IMR-90 (cell line): Measurements from ENCODE around the gene ABO. TPM values are rescaled to one million over a fixed set of nuclear protein-coding genes. Genes with fewer than 3 reads are reported as not detected.

Experiments
- ATAC-seq: fragments of 200-7000 bp; cut with Tn5 transposase; 2 replicates; pipeline ENCODE4 v1.9.1; 2020; ENCODE audit warnings: low read depth, mild to moderate bottlenecking, moderate library complexity
- BruUV-seq: library from RNA; stranded (reverse); fragments of 400-500 nt; replicated peaks from 2 replicates; lab custom pipeline; 2021; lab: Mats Ljungman, UMichigan
- CTCF ChIA-PET: fragments of 300-600 bp; formaldehyde crosslinking; extraction: SDS; loops from one replicate; lab custom pipeline; 2021; ENCODE audit warnings: antibody characterized with exemption; lab: Yijun Ruan, JAX
- POLR2A ChIA-PET: fragments of 300-600 bp; sonication (Branson Sonifier 250); formaldehyde crosslinking; loops from one replicate; lab custom pipeline; 2022; ENCODE audit warnings: antibody characterized with exemption; ENCODE audit not compliant: unreplicated experiment; lab: Charles Lee
- DNase-seq: peaks from one replicate; pipeline ENCODE4 v3.0.0; 2013
- H2AFZ ChIP-seq: replicated peaks from 2 replicates; pipeline ENCODE3; 2013; ENCODE audit warnings: low read length, mild to moderate bottlenecking; ENCODE audit not compliant: poor library complexity
- H2AK5ac ChIP-seq: 2 replicates; pipeline ENCODE4 v1.6.1; 2013; ENCODE audit warnings: low read depth, low read length, inconsistent platforms
- H2AK9ac ChIP-seq: replicated peaks from 2 replicates; pipeline ENCODE3; 2013; ENCODE audit warnings: mild to moderate bottlenecking, low read depth, low read length, moderate library complexity; ENCODE audit not compliant: poor library complexity
- H2BK120ac ChIP-seq: 2 replicates; pipeline ENCODE4 v1.6.1; 2013; ENCODE audit warnings: low read depth, low read length, inconsistent platforms
- H2BK15ac ChIP-seq: 3 replicates; pipeline ENCODE4 v1.6.1; 2013; ENCODE audit warnings: low read depth, low read length, inconsistent platforms
- H2BK20ac ChIP-seq: 2 replicates; pipeline ENCODE4 v1.6.1; 2013; ENCODE audit warnings: low read depth, mild to moderate bottlenecking, inconsistent platforms, low read length, moderate library complexity
- H2BK5ac ChIP-seq: 2 replicates; pipeline ENCODE4 v1.6.1; 2013; ENCODE audit warnings: mild to moderate bottlenecking, low read depth, low read length, inconsistent platforms; ENCODE audit not compliant: poor library complexity, severe bottlenecking
- H3K14ac ChIP-seq: replicated peaks from 2 replicates; pipeline ENCODE4 v1.6.1; 2013; ENCODE audit warnings: low read depth, low read length, inconsistent platforms
- H3K18ac ChIP-seq: 2 replicates; pipeline ENCODE4 v1.6.1; 2013; ENCODE audit warnings: low read depth, low read length, control low read depth
- H3K23ac ChIP-seq: 2 replicates; pipeline ENCODE4 v1.6.1; 2013; ENCODE audit warnings: low read depth, low read length, inconsistent platforms
- H3K27ac ChIP-seq: 2 replicates; pipeline ENCODE4 v1.5.1; 2013; ENCODE audit warnings: mild to moderate bottlenecking, control low read depth, low read length; ENCODE audit not compliant: insufficient read depth
- H3K27me3 ChIP-seq: 2 replicates; pipeline ENCODE4 v1.6.1; 2013; ENCODE audit warnings: low read length; ENCODE audit not compliant: control insufficient read depth, insufficient read depth
- H3K36me3 ChIP-seq: 2 replicates; pipeline ENCODE4 v1.6.1; 2013; ENCODE audit warnings: low read length, mixed read lengths; ENCODE audit not compliant: control insufficient read depth, insufficient read depth
- H3K4ac ChIP-seq: 2 replicates; pipeline ENCODE4 v1.6.1; 2013; ENCODE audit warnings: low read depth, low read length, inconsistent platforms
- H3K4me1 ChIP-seq: 2 replicates; pipeline ENCODE4 v1.6.1; 2013; ENCODE audit warnings: low read length, mixed read lengths; ENCODE audit not compliant: control insufficient read depth, insufficient read depth
- H3K4me2 ChIP-seq: 2 replicates; pipeline ENCODE4 v1.6.1; 2013; ENCODE audit warnings: low read depth, mild to moderate bottlenecking, control low read depth, low read length, moderate library complexity
- H3K4me3 ChIP-seq: 2 replicates; pipeline ENCODE4 v1.5.1; 2013; ENCODE audit warnings: low read depth, mild to moderate bottlenecking, control low read depth, low read length, moderate library complexity; ENCODE audit not compliant: insufficient read depth
- H3K56ac ChIP-seq: 2 replicates; pipeline ENCODE4 v1.6.1; 2013; ENCODE audit warnings: low read length, inconsistent platforms; ENCODE audit not compliant: insufficient read depth; ENCODE audit errors: extremely low read depth
- H3K79me1 ChIP-seq, 2 experiments: 2 replicates each; pipeline ENCODE4 v1.6.1; 2013; ENCODE audit warnings: low read length in 2 of 2, inconsistent platforms in 1 of 2, low read depth in 1 of 2
- H3K9ac ChIP-seq: 2 replicates; pipeline ENCODE4 v1.6.1; 2013; ENCODE audit warnings: low read depth, low read length, control low read depth
- H3K9me1 ChIP-seq: 2 replicates; pipeline ENCODE4 v1.6.1; 2013; ENCODE audit warnings: low read length, inconsistent platforms; ENCODE audit not compliant: insufficient read depth
- H3K9me3 ChIP-seq: 2 replicates; pipeline ENCODE4 v1.6.1; 2013; ENCODE audit warnings: low read length; ENCODE audit not compliant: control insufficient read depth, insufficient read depth
- H4K20me1 ChIP-seq: 2 replicates; pipeline ENCODE4 v1.6.1; 2013; ENCODE audit warnings: low read length, inconsistent platforms; ENCODE audit not compliant: insufficient read depth
- H4K5ac ChIP-seq: 2 replicates; pipeline ENCODE4 v1.6.1; 2013; ENCODE audit warnings: mild to moderate bottlenecking, low read depth, low read length, control low read depth
- H4K8ac ChIP-seq, 2 experiments: 2 replicates each; pipeline ENCODE4 v1.6.1; 2013; ENCODE audit warnings: low read depth in 2 of 2, low read length in 2 of 2, control low read depth in 1 of 2, inconsistent platforms in 1 of 2
- H4K91ac ChIP-seq: 2 replicates; pipeline ENCODE4 v1.6.1; 2013; ENCODE audit warnings: low read depth, low read length, inconsistent platforms; ENCODE audit not compliant: insufficient read depth
- BHLHE40 ChIP-seq: fragments of 150-350 bp; IDR thresholded peaks from 2 replicates; pipeline ENCODE4 v1.6.1; 2016; ENCODE audit warnings: mild to moderate bottlenecking, low read depth, low read length
- CEBPB ChIP-seq: IDR thresholded peaks from 2 replicates; pipeline ENCODE4 v1.6.1; 2012; ENCODE audit warnings: low read depth, low read length, improper control_type of control experiment
- CHD1 ChIP-seq: IDR thresholded peaks from 2 replicates; pipeline ENCODE4 v1.6.1; 2012; ENCODE audit warnings: low read depth, low read length, improper control_type of control experiment
- FOS ChIP-seq: fragments of 150-350 bp; IDR thresholded peaks from 2 replicates; pipeline ENCODE4 v1.6.1; 2016; ENCODE audit warnings: low read depth, low read length
- MAZ ChIP-seq: IDR thresholded peaks from 2 replicates; pipeline ENCODE4 v1.6.1; 2012; ENCODE audit warnings: low read depth, mild to moderate bottlenecking, low read length, improper control_type of control experiment, moderate library complexity, borderline replicate concordance
- MXI1 ChIP-seq: IDR thresholded peaks from 2 replicates; pipeline ENCODE4 v1.6.1; 2012; ENCODE audit warnings: low read depth, mild to moderate bottlenecking, low read length, moderate library complexity, borderline replicate concordance
- RAD21 ChIP-seq: IDR thresholded peaks from 2 replicates; pipeline ENCODE4 v1.6.1; 2012; ENCODE audit warnings: low read length, improper control_type of control experiment
- RCOR1 ChIP-seq: IDR thresholded peaks from 2 replicates; pipeline ENCODE4 v1.6.1; 2012; ENCODE audit warnings: mild to moderate bottlenecking, low read length, improper control_type of control experiment; ENCODE audit not compliant: insufficient replicate concordance
- WGBS, 2 experiments: methylation state at CpG; one replicate each; pipeline versions ENCODE4 v1.1.5 to v1.1.7; 2013; ENCODE audit warnings: missing lambda C conversion rate in 2 of 2; ENCODE audit not compliant: insufficient read length in 1 of 2; ENCODE audit errors: extremely low coverage in 2 of 2; 5-methylcytosine and 5-hydroxymethylcytosine counted together
- dilution Hi-C: fragments of 300-500 bp; cut with HindIII; formaldehyde crosslinking; loops from one replicate; pipeline ENCODE4 v1.14.3; 2018; ENCODE audit warnings: low sequenced_read_pairs; ENCODE audit not compliant: unreplicated experiment
- in situ Hi-C: fragments of 300-500 bp; cut with MboI; formaldehyde crosslinking; loops from 3 replicates; pipeline ENCODE4 v1.14.3; 2019; ENCODE audit warnings: low sequenced_read_pairs, inconsistent platforms, mixed read lengths
- intact Hi-C: fragments of 100-400 bp; cut with micrococcal nuclease; formaldehyde crosslinking; loops from 2 replicates; pipeline ENCODE4 v1.10.0; 2022
- polyA plus RNA-seq, 3 experiments: library from polyadenylated mRNA; depleted of rRNA; stranded (reverse); fragments of >200 nt; gene quantifications; 2 replicates each; pipeline ENCODE4 v1.2.3, GENCODE V29; 2012; ENCODE audit warnings: low replicate concordance in 1 of 3
- total RNA-seq: library from RNA; depleted of rRNA; stranded (reverse); fragments of >200 nt; gene quantifications from 2 replicates; pipeline ENCODE4 v1.2.3, GENCODE V29; 2012

Gene ABO
- total and polyA plus RNA-seq, 2 of the 4 experiments (the other 2 are of a cell fraction), result not detected

- BruUV-seq, result no TSS peak
Measured at GRCh38 chr9:133322701-133323100, 47.7 kb upstream of the ABO start.

More at GRCh38 chr9:133322701-133323100, 47.7 kb upstream of the ABO start:
- no peak overlapping the region for H2BK20ac ChIP-seq
- WGBS, 2 experiments, result 85% methylated on average over 5 of the region's 14 CpGs; no CpG with 5 or more reads in 1 of the 2 experiments
- CTCF ChIA-PET, result no interaction called here
- DNase-seq, result no peak
- in situ Hi-C loops, result no loop called here
- no peak overlapping the region for H3K4ac ChIP-seq
- no peak overlapping the region for H4K8ac ChIP-seq
- no peak overlapping the region for H3K27ac ChIP-seq
- no peak overlapping the region for H3K18ac ChIP-seq
- H2AK9ac ChIP-seq, result no peak overlapping the region
- no peak overlapping the region for H2AK5ac ChIP-seq
- H3K9ac ChIP-seq, result no peak overlapping the region
- no peaks in the 10 kb centered on the region for H3K36me3 ChIP-seq
- no peak overlapping the region for H3K4me3 ChIP-seq
- H3K4me2 ChIP-seq, result no peak overlapping the region
- H3K9me1 ChIP-seq, result no peaks in the 10 kb centered on the region
- no peak overlapping the region for H2BK15ac ChIP-seq
- no peak overlapping the region for H2BK5ac ChIP-seq
- no peak for TF ChIP-seq CEBPB
- no peak for TF ChIP-seq RCOR1
- TF ChIP-seq FOS, result no peak
- no peak for TF ChIP-seq BHLHE40
- no peak for TF ChIP-seq MXI1
- no peak for TF ChIP-seq RAD21
- TF ChIP-seq MAZ, result no peak
- no peak for TF ChIP-seq CHD1
- no peak for ATAC-seq
- no peak overlapping the region for H4K5ac ChIP-seq
- no peaks in the 10 kb centered on the region for H4K20me1 ChIP-seq
- no peak overlapping the region for H3K14ac ChIP-seq
- H3K4me1 ChIP-seq, result no peaks in the 10 kb centered on the region
- no peak overlapping the region for H2BK120ac ChIP-seq
- POLR2A ChIA-PET, result no interaction called here
- H3K9me3 ChIP-seq, result no peaks in the 10 kb centered on the region
- intact Hi-C loops, result no loop called here
- no peak overlapping the region for H3K56ac ChIP-seq
- no peak overlapping the region for H3K23ac ChIP-seq
- no peak overlapping the region for H4K91ac ChIP-seq
- dilution Hi-C loops, result no loop called here
- H3K27me3 ChIP-seq, result peaks cover 21% of the 10 kb centered on the region
- H2AFZ ChIP-seq, result peak overlapping the region; percentile 41
- H3K79me1 ChIP-seq, result no peaks in the 10 kb centered on the region
